ENCODE measurements around the gene KNDC1. TPM values are rescaled to one million over a fixed set of nuclear protein-coding genes. Genes with fewer than 3 reads are reported as not detected.

The KNDC1 gene
- polyA plus RNA-seq, 1 donor from 2014 or later: 4.3 TPM

GRCh38 chr10:133128126-133129070, 31.6 kb upstream of the KNDC1 start:
- H3K27ac ChIP-seq (ENCODE audit: low read length): no peak overlapping the region
- H3K79me2 ChIP-seq (replicated peaks; ENCODE audit: insufficient read depth, low read length): no peaks in the 10 kb centered on the region
- no peak overlapping the region for H3K9ac ChIP-seq (ENCODE audit: low read length)
- no peaks in the 10 kb centered on the region for H3K9me2 ChIP-seq (ENCODE audit: insufficient read depth, low read length)
- H3K4me2 ChIP-seq (ENCODE audit: low read length): no peak overlapping the region
- TF ChIP-seq EP300 (conservative IDR thresholded peaks at IDR 0.05; ENCODE audit: poor library complexity, severe bottlenecking): no peak
- TF ChIP-seq MXI1 (conservative IDR thresholded peaks at IDR 0.05; ENCODE audit: poor library complexity, severe bottlenecking): no peak
- no peak for TF ChIP-seq RAD21 (conservative IDR thresholded peaks at IDR 0.05)
- TF ChIP-seq SMC3 (conservative IDR thresholded peaks at IDR 0.05; ENCODE audit: poor library complexity): no peak
- TF ChIP-seq EZH2 (IDR thresholded peaks at IDR 0.05; ENCODE audit: borderline replicate concordance, insufficient read depth, low read length, poor library complexity, severe bottlenecking): no peak
- TF ChIP-seq REST (IDR thresholded peaks at IDR 0.05; ENCODE audit: borderline replicate concordance): no peak
- no peak for TF ChIP-seq CTCF (IDR thresholded peaks at IDR 0.05; ENCODE audit: poor library complexity, severe bottlenecking)
- TF ChIP-seq POLR2AphosphoS5 (IDR thresholded peaks at IDR 0.05): no peak
- no peak for TF ChIP-seq TAF1 (IDR thresholded peaks at IDR 0.05; ENCODE audit: low read depth)
- H4K20me1 ChIP-seq (ENCODE audit: insufficient read depth): no peaks in the 10 kb centered on the region
- H3K36me3 ChIP-seq (ENCODE audit: insufficient read depth, low read length): peaks cover 3% of the 10 kb centered on the region
- H3K27me3 ChIP-seq (ENCODE audit: insufficient read depth, low read depth, low read length): no peaks in the 10 kb centered on the region
- H3K4me3 ChIP-seq (ENCODE audit: low read length): no peak overlapping the region
- no peak overlapping the region for H2AFZ ChIP-seq (ENCODE audit: low read depth, low read length)
- H3K9me3 ChIP-seq (ENCODE audit: low read length): no peaks in the 10 kb centered on the region
- H3F3A ChIP-seq (ENCODE audit: insufficient read depth, low read length, poor library complexity, severe bottlenecking): no peaks in the 10 kb centered on the region

GRCh38 chr10:133129071-133129858, 30.8 kb upstream of the KNDC1 start:
- Histone ChIP-seq H3K27ac (ENCODE audit: low read length) (no peak overlapping the region), H3K79me2 (replicated peaks; ENCODE audit: insufficient read depth, low read length) (no peaks in the 10 kb centered on the region), H3K27me3 (ENCODE audit: insufficient read depth, low read depth, low read length) (no peaks in the 10 kb centered on the region), H3F3A (ENCODE audit: insufficient read depth, low read length, poor library complexity, severe bottlenecking) (no peaks in the 10 kb centered on the region), H3K9me3 (ENCODE audit: low read length) (no peaks in the 10 kb centered on the region), H3K4me3 (ENCODE audit: low read length) (no peak overlapping the region), H4K20me1 (ENCODE audit: insufficient read depth) (no peaks in the 10 kb centered on the region), H2AFZ (ENCODE audit: low read depth, low read length) (no peak overlapping the region), H3K36me3 (ENCODE audit: insufficient read depth, low read length) (peaks cover 3% of the 10 kb centered on the region), H3K9me2 (ENCODE audit: insufficient read depth, low read length) (no peaks in the 10 kb centered on the region), H3K4me2 (ENCODE audit: low read length) (no peak overlapping the region), H3K9ac (ENCODE audit: low read length) (no peak overlapping the region)
- no peak for TF ChIP-seq RAD21 (conservative IDR thresholded peaks at IDR 0.05)
- TF ChIP-seq MXI1 (conservative IDR thresholded peaks at IDR 0.05; ENCODE audit: poor library complexity, severe bottlenecking): no peak
- no peak for TF ChIP-seq SMC3 (conservative IDR thresholded peaks at IDR 0.05; ENCODE audit: poor library complexity)
- no peak for TF ChIP-seq CTCF (IDR thresholded peaks at IDR 0.05; ENCODE audit: poor library complexity, severe bottlenecking)
- TF ChIP-seq POLR2AphosphoS5 (IDR thresholded peaks at IDR 0.05): no peak
- TF ChIP-seq TAF1 (IDR thresholded peaks at IDR 0.05; ENCODE audit: low read depth): no peak
- TF ChIP-seq EZH2 (IDR thresholded peaks at IDR 0.05; ENCODE audit: borderline replicate concordance, insufficient read depth, low read length, poor library complexity, severe bottlenecking): no peak
- TF ChIP-seq REST (IDR thresholded peaks at IDR 0.05; ENCODE audit: borderline replicate concordance): no peak
- no peak for TF ChIP-seq EP300 (conservative IDR thresholded peaks at IDR 0.05; ENCODE audit: poor library complexity, severe bottlenecking)
